GM12874 (cell line): Measurements from ENCODE around the gene CPVL.

Source experiments
- CTCF ChIP-seq: IDR thresholded peaks from 2 replicates; pipeline ENCODE4 v1.5.1; 2011; ENCODE audit warnings: low read depth, mild to moderate bottlenecking, control low read depth, low read length, moderate library complexity; ENCODE audit not compliant: insufficient read depth

CPVL gene

GRCh38 chr7:28989211-28989980, 156.9 kb downstream of the CPVL start:
- TF ChIP-seq CTCF: no peak

GRCh38 chr7:28988810-28989209, 157.5 kb downstream of the CPVL start:
- TF ChIP-seq CTCF: no peak

GRCh38 chr7:28988091-28988490, 158.2 kb downstream of the CPVL start:
- no peak for TF ChIP-seq CTCF

- no peak for TF ChIP-seq CTCF
Observed at GRCh38 chr7:28986765-28987110, 159.6 kb downstream of the CPVL start.

GRCh38 chr7:28986028-28986764, 160.1 kb downstream of the CPVL start:
- TF ChIP-seq CTCF: no peak

- TF ChIP-seq CTCF: no peak
Observed at GRCh38 chr7:28984631-28985030, 161.7 kb downstream of the CPVL start.

- no peak for TF ChIP-seq CTCF
Observed at GRCh38 chr7:28984217-28984616, 162.1 kb downstream of the CPVL start.
